CD4-positive, alpha-beta T cell treated with Interleukin-4 for 1 hour (primary cell): ENCODE results near the gene SLC41A1.
"Not testable (repeated sequence)": the region's sequence is repeated elsewhere in the genome, so short reads cannot be mapped to it uniquely, and the experiment has no call there.

Experiments used
- DNase-seq, 2 donors: peaks; one replicate each; pipeline ENCODE4 v3.0.0-alpha.2; 2020 to 2022

The SLC41A1 gene

DNA sequence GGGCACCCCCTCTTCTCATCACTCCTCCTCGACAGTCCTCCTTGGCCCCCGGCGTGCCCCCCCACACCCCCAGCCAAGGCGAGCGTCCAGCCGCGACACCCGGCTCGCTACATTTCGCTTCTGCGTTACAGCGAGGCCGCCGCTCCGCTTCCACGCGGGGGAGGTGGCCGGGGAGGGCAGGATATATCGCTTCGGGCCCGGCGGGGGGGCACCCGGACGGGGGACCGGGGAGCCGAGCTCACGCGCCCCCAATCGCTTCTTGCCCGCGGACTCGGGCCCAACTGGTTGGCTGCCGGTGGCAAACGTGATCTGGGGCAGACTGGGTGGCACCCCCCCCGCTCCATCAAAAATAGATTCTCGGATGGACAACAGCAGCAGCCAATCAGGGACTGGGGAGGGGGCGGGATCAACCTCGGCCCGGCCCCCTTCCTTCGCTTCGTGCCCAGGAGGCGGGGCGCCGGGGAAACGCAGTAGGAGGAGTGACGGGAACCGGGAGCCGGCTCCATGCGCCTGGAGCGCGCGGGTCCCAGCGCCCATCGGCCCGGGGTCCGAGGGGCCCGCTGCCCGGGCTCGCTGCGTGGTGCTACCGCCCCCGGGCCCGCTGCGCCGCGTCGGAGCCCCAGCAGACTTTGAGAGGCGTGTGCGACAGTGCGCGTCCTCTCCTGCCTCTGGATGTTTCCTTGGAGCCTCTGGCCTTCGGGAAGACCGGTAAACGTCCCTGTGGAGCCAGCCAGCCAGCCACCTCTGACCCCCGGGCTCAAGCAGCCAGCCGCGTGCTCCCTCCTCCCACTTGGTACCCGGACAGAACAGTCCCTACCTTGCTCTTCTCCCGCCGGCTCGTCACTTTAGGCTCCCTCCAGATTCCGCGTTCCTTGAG, at the start of gene SLC41A1:
Gene SLC41A1, minus strand, starts transcription at position 321 of the 877 bp plus-strand sequence. CDS start 2,757 bp downstream, outside the sequence.
- peak; percentile 96 to 97 for DNase-seq

DNA sequence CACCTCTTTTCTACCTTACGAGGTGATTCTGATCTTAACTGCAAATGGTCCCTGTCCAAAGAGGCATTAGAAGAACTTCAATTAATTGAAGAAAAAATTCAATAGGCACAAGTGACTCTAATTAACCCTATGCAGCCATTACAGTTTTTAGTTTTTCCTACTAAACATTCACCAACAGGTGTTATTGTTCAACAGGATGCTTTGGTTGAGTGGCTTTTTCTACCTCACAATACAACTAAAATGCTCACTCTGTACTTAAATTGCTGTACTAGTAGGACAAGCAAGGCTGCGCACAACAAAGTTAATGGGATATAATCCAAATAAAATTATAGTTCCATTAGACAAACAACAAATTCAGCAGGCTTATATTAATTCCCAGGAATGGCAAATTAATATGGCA, 48.5 kb upstream of the SLC41A1 start:
- DNase-seq = no peak

DNA sequence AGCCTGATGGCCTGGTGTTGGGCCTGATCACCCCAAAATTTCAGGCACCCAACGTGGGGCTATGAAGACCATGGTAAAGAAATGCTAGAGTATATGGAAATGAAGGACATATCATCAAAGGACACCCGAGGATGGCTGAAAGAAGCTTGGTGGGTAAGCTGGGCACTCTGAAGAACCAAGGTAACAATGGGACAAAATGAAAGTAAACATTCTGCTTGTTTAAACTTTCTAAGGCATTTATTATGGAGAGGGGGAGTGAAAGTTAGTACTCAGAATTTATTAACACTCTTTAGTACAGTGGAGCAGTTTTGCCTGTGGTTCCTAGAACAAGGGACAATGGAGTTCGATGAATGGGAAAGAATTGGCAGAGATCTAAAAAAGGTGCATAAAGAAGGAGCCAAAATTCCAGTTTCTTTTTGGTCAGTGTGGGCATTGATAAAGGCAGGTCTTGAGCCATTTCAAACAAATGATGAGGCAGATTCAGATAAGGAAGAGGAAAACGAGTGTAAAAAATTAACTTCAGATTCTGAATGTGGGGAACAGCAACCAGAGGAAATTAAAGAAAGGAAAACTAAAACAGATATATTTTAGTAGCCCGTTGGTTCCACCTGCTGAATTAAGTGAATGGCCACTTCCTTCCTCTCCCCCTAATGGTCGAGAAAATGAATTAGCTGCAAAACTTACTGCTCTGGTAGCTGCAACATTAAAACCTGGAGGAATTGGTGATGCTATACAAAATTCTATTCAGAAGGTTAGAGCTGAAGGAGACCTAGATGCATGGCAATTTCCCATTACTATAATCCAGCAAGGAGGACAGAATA, 45.4 kb upstream of the SLC41A1 start:
- peak in 1 of 2 donors; percentile 7 for DNase-seq

DNA sequence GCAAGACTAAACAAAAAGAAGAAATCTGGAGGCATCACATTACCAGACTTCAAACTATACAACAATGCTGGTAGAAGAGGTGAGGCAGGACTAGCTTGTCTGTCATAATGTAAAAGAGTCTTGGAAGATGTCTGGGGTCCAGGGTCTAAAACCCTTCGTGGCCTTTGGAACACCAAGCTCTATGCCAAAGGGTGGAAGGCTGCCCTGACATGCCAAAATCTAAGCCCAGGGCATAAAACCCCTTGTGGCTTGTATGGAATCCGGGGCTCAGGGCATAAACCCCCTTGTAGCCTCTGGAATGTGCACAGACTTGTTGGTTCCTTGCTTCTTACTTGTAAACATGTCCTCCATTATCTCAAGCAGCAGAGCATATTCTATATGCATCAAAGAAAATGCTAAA, 44.5 kb upstream of the SLC41A1 start:
- DNase-seq = not testable (repeated sequence)

DNA sequence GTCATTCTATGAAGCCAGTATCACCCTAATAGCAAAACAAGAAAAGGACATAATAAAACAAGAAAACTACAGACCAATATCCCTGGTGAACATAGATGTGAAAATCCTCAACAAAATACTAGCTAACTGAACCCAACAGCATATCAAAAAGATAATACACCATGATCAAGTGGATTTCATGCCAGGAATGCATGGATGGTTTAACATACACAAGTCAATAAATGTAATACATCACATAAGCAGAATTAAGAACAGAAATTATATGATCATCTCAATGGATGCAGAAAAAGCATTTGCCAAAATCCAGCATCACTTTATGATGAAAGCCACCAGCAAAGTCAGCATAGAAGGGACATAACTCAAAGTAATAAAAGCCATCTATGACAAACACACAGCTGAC, 43.4 kb upstream of the SLC41A1 start:
- no peak for DNase-seq

DNA sequence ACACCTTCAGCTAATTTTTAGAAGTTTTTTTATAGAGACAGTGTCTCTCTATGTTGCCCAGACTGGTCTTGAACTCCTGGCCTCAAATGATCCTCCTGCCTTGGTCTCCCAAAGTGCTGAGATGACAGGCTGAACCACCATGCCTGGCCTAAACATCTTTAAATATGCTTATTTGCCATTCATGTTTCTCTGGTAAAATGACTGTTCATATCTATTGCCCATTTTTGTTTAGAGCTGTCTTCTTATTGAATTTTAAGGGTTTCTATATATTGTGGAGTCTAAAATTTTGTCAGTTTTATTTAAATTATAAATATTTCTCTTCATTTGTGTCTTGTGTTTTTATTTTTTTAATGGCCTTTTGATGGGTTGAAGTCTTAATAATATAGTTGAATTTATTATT, 40.0 kb upstream of the SLC41A1 start:
- no peak for DNase-seq

DNA sequence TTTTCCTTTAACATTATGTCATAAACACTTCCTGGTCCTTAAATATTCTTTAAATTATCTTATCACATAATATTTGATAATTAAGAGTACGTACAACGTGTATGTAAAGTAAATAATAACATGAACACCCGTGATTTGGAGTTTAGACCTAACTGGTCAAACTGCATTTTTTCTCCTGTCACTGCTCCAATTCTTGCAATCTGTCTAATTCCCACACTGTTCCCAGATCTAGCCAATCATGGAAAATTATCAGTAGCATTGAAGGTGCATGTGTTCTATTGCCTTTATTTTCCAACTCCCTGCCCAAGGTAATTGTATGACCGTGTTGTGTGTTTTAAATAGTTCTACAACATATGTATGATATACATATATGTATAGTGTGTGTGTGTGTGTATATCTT, 39.0 kb upstream of the SLC41A1 start:
- DNase-seq = no peak

DNA sequence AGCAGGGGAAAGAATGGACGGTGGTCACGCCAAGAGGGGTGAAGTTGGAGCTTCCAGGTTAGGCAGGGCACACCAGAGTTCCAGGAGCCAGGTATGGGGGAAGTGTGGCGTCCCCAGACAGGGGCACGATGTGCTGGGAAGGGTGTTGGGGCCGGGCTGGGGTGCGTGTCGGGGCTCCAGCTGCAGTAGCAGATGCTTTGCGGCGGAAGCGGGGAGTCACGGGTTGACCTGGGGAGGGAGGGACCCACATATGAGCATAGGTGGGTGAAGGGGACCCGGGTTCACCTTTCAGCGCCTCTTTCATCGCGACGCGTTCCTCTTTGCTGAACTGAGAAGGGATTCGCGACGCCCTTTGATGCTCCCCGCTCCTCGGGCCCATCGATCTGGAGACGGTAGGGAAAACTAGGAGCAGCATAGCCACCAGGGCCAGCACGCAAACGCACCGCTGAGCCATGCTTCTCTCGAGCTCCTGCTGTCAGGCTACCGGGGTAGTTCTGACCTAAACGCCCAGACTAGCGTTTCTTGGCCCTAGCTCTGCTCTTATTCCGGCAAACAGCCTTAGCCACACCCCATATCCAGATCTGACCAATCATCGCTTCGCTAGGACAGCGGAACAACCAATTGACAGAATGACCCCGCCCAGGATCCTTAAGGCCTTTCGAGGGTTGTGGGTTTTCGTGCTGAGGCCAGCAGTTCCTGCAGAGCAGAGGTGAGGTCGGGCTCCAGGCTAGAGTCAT, 36.8 kb upstream of the SLC41A1 start, which contains the start of gene PM20D1:
Gene PM20D1, minus strand, starts transcription at position 514 of the 737 bp plus-strand sequence. Its CDS starts 60 bp downstream, at position 454.
- DNase-seq = peak; percentile 95

DNA sequence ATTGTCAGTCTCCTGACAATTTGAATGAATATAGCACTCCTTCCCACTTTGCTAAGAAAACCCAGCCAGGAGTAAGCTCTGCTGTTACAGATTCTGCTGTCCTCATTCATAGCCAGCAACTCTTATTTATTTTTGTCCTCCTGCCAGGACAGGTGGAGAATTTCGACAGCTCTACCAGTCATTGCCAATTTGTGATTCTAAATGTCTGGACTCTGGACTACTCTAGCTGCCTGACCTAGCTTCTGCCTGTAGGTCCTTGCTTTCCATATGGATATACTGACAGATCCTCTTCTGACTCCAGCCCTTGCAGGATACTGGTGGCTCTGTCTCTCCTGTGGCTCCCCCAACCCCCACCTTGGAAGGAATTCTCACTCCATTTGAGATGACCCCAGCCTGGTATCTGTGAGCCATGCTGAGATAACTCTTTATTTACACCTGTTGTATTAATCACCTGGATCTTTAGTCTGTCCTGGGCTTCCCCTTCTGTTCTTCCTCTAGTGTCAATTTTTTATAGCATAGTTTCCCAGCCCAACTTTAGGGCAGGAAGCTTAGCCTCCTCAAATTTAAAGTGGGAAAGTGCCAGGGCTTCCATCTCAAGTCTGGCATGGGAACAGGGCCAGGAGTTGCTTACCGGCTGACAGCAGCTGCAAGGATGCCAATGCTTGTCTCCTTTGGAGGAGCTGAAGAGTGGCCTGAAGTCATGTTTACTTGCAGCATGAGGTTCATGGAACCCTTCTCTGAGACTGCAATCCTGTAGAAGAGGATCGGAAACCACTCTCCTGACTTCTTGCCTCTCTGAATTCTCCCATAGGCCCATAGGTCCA, 30.2 kb upstream of the SLC41A1 start:
- no peak for DNase-seq

DNA sequence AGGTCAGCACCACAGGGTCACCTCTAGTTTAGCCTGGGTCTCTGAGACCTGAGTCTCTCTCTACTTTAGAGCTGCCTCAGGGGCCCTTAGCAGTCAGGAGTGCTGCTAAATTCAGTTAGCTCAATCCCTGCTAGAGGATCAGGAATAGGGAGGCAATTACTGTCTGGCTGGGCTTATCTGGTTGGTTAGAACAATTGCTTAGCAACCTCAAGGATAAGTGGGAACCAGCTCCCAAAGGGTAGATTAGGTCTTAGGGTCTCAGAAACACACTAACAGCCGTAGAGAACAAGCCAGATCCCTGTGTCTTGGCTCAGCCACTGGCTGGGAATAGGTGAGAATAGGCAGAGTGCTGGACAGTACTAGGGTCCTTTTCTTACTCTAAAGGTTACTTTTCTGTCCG, 29.2 kb upstream of the SLC41A1 start:
- DNase-seq = no peak

DNA sequence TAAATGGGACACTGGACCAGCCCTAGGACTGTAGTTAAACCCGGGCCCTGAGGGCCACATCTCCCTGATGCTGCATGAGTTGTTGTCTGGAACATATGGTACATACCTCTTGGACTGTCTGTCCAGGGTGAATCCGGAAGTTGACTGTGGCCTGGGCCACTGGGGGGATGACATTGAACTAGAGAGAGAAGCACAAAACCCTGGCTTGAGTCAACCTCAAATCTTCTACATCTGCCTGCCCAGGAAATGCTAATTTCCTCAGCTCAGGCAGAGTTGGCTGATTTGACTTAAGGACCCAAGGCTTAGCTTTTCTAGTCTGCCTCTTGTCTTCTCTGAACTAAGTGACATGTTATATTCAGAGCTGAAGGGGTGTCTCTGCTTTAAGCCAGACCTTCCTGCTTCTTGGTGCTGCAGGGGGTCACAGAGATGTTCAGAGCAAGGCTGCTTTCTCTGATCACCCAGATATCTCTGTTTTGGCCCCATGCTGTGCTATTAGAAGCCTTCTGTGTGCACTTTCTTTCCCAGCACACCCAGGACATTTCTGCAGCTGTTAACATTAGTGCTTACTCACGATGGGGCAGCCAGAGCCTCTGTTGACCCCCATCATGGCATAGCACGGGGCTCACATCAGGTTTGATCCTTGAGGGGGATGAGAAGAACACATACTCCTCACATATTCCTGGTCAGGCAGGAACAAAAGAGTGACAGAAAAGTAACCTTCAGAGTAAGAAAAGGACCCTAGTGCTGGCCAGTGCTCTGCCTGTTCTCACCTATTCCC, 27.3 kb upstream of the SLC41A1 start:
- DNase-seq = no peak

DNA sequence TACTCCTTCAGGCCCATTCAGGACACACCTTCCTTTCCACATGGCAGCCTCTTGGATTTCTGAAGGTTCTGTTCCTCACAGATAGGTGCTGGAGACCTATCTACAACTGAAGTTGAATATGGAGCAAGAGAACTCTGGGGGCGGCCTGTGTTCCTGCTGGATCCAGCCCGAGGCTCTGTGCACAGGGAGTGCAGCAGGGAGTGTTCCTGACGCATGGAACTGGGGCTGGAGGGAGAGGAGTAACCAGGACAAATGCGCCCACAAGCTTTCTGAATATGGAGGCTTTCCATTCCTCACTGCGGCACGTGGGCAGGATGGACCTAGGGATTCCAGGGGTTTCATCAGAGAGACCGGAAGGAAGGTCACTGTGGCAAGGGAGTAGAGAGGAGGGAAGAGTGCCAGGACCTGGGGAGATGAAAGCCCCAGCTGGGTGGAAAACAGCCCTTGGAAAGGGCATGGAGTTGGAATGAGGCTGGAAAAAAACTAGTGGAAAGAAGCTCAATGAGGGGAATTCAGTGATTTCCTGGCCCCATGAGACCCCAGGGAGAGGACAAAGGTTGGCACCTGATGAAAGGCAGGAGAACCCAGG, 24.5 kb upstream of the SLC41A1 start:
- no peak for DNase-seq

DNA sequence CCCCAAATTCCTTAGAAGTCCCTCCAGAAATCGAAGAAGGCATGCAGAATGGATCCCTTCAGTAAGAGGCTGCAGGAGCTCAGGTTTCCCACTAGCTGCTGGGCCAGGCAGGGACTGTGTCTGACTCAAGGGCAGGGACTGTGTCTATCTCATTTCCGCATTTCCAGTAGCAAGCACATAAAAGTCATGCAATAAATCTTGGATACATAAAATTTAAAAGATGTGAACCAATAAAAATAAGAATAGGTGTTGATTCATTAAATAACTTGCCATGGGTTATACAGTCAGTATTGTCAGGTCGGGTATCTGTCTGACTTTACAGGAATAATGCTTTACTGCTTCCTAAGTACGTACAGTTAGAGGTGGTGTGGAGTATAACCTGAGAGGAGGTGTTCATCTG, 21.8 kb upstream of the SLC41A1 start:
- no peak for DNase-seq

DNA sequence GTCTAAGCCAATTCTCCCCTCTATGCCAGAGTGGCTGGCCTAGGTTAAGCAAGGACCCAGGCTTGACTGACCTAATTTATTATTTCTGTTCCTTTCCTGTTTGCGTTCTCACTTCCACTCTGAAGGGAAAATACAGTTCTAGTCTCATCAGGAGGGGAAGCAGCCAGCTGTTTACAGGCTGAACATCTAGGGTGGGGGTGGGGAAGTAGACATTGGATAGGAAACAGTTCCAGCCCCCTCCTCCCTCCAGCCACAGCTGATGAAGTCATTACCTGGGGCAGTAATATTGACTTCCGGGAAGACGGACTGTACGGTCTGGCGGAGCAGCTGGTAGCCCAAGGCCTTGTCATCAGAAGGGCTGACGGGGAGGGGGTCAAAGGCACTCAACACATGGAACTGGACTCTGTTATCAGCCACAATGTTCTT, 19.3 kb upstream of the SLC41A1 start:
- no peak for DNase-seq

DNA sequence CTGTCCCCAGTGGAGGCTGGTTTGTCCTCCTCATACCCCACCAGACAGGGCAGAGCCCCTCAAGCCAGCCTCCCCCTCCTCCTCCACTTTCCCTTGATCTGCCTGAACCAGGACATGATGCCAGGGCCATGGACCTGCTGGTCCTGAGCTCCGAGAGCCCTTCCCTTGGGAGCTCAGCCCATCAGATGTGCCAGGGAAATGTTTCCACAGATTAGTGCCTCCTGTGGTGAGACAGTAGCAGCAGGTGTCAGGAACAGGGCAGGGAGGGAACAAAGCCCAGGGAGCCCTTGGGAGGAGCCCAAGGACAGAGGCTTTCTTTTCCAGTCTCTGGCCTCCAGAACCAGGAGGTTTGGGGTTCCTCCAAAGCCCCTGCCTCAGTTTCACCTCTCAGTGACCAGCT, 14.6 kb upstream of the SLC41A1 start:
- DNase-seq = no peak

DNA sequence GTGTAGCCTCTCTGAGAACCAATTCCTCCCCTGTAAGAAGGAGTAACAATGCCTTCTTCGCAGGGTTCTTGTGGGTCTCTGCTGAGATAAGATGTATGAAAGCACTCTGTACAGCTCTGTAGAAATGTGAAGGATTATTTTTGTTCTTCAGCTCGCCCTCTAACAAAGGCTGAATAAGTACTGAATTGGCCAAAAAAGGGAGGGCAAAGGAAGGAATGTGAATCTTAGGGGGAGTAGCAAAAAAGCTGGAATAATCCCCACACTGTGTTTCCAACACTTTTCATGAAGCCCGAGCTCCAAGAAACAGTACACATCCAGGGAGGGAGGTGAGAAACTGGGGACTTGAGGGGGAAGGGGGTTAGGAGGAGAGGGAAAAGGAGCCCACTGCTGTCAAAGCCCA, 14.0 kb upstream of the SLC41A1 start:
- DNase-seq = no peak

DNA sequence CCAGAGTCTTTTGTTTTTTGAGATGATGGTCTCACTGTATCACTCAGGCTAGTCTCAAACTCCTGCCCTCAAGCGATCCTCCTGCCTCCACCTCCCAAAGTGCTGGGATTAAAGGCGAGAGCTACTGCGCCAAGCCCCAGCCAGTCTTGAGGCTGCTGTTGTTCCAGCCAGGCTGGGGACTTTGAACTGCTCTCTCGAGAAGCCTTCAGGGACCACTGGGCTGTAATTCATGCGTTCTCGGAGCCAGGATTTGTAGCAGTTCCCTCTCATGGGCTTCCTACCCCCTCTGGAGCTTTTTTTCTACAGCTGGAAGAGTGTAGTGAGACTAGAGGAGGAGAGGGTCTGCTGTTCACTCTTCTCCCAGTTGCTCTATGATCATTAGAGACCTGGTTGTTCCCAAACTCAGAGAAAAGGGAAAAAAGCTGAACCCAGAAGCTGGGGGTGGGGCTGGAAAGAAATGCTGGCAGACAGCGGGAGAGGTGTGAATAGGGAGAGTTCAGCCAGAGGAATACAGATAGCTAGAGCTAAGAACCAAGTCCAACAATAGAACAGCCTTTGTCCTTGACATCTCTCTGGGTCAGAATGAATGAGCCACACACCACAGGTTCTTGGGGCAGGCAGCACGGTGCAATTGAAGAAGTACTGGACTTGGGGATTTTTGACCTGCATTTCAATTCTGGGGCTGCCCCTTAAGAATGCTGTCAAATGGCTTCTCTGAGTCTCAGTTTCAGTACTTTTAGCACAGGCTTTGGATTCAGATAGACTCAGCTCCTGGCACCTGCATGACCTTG, 13.2 kb upstream of the SLC41A1 start:
- DNase-seq = no peak

DNA sequence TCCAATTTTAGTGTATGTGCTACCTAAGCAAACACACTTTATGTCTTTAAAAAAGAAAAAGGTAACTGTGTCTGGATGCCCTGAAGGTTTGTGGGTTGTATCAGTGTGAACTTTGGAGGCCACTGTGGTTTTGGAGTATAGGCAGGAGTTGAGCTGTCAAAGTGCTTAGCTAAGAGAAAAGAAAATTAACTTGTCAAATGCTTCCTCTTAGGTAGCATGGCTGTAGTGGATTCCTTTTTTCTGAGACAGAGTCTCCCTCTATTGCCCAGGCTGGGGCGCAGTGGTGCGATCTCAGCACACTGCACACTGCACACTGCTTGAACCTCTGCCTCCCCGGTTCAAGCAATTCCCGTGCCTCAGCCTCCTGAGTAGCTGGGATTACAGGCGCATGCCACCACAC, 11.2 kb upstream of the SLC41A1 start:
- no peak for DNase-seq

DNA sequence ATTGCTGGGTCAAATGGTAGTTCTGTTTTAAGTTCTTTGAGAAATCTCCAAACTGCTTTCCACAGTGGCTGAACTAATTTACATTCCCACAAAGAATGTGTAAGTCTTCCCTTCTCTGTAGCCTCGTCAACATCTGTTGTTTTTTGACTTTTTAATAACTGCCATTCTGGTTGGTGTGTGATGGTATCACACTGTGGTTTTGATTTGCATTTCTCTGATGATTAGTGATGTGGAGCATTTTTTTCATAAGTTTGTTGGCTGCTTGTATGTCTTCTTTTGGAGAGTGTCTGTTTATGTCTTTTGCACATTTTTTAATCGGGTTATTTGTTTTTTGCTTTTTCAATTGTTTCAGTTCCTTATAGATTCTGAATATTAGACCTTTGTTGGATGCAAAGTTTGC, 10.3 kb upstream of the SLC41A1 start:
- DNase-seq = not testable (repeated sequence)

DNA sequence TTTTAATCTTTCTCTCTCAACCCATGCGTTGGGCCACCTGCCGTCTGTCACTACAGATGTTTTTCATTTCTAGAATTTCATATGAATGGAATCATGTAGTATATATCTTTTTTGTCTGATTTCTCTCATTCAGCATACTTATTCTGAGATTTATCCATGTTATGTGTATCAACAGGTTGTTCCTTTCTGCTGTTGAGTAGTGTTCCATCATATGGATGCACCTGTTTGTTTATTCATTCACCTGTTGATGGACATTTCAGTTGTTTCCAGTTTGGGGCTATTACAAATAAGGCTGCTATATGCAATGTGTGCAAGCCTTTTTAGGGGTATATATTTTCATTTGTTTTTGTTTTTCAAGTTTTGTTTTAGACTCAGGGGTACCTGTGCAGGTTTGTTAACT, 9.4 kb upstream of the SLC41A1 start:
- DNase-seq = no peak
